GM18499 (cell line): Measurements from ENCODE around the gene PLCB4.

ENCODE experiments used
- ATAC-seq: cut with Tn5 transposase; IDR thresholded peaks from one replicate; pipeline ENCODE4 v1.9.1; 2021; ENCODE audit warnings: moderate number of reproducible peaks; ENCODE audit not compliant: insufficient read depth, unreplicated experiment

Gene PLCB4

DNA sequence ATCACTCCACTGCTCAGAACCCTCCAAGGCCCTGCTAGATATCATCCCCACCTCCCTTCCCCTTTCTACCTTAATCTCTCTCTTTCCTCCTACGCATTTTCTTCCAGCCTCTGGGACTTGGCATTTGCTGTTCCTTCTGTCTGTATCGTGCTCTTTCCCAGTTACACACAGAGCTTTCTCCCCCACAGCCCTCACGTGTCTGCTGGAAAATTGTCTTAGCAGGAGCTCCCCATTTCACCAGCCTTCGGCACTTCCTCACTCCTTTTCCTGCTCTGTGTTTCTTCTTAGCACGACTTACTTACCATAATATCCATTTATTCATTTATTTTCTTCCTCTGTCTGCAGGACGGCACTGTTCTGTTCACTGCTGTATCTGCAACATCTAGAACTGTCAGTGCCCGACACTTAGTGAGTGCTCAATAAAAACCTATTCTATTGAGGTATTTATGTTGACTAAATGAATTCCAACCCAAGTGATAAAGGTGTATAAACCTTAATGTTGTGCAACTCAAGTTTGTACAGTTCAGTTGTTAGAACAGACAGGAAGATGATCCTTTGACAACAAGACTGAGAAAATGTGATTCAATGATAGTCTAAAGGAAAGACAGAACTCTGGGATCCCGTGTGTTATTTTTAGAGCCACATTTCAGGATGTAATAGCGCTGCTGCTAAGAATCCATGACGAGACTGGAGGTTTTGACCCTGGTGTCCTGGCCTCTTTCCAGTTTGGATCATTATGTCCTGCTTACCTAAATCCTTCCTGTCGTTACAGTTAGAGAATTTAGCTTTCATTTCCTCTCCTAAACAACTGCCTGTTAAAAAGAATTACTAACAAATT, 275.4 kb downstream of the PLCB4 start:
- no peak for ATAC-seq

DNA sequence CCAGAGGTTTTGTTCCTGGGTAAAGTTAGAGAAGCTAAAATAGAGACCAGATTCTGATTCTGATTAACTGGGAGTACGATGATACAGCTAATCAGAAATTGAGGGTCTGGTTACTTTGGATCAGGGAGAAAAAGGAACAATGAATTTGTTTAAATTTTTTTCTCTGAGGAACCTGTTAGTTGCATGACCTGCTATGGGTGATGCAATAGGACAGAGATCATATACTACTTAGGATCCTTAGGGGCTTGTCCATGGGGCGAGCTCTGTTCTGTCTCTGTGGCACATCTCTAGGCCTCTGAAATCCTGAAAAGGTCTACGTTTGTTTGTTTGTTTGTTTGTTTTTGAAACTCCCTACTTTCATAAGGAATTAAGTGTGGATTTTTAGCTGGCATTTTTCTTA, 279.4 kb downstream of the PLCB4 start:
- no peak for ATAC-seq

DNA sequence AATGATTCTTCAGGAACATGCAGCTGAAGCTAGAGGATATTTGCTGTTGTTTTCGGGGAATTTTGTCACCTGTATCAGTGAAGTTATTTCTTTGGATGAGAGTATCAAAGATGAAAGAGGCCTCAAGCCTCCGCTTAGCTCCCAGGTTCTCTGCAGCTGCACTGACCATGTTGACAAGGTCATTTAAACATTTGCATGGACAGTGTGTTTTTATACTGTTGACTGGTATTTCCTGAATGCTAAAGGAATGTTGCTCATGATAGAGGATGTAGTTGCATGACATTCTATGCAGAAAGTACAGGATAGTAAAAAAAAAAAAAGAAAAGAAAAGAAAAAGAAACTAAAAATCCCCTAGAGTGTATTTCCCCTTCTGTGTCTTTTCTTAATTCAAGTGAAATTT, 279.9 kb downstream of the PLCB4 start:
- no peak for ATAC-seq

DNA sequence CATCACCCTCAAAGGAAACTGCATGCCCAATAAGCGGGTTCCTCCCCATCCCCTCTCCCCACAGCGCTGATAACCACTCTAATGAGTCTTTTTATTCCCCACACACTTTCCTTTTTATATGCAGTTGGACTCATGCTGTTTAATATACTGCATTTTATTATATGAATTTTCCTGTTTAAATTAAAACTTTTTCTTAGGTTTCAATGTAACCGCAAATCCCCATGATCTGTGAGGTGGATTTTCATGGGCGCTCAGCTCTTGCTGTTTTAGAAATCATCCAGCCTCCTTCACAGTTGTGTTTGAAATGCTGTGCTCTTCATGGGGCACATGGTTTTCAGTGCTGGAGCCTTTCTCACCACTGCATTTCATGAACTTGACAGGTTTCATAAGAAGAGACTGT, 280.4 kb downstream of the PLCB4 start:
- no peak for ATAC-seq

DNA sequence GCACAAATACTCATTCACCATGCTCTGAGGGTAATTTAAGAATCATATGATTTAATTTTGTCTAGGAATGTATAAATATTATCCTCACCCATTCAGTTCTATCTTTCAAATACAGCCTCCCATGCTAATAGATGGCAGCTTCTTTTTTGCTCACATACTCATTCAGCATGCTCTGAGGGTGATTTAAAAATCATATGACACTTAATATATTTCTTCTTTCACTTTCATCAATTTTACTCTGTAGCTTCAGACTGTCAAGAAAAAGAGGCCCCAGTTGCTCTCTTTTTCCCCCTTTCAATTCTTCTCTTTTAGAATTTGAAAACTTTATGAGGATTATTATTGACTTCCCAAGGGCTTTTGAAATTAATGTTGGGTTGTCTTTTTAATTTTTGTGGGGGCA, 283.9 kb downstream of the PLCB4 start:
- ATAC-seq = no peak

DNA sequence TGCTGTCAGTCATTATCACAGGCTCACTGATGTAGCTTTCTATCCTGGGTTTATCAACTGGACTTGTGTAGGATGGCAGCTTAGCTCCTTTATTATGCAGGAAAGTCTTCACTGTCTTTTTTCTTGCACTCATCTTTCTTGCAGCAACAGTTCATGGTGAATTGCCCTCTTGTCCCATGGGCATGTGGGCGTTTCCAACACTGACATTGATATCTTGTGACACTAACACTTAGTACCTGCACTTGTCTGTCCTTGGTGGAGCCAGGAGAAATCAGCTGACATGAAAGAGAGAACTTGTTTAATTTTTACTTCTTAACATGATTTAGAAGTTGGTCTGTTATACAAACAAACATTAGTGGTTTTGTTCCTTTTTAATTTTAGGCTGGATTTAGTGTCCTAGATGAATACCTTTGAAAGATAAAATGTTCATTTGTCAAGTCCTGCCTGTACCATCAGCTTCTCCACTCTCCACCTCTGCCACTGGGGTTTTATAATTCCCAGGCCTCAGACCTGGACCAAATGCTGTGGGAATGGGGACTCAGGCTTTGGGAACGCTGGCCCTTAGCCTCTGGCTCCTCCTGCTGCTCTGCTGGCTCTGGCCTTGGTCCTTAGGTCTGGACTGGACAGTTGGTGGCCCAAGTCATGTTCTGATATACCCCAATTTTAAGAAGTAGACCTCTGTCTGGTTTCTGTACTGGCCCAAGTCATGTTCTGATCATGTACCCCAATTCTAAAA, 284.5 kb downstream of the PLCB4 start:
- no peak for ATAC-seq

DNA sequence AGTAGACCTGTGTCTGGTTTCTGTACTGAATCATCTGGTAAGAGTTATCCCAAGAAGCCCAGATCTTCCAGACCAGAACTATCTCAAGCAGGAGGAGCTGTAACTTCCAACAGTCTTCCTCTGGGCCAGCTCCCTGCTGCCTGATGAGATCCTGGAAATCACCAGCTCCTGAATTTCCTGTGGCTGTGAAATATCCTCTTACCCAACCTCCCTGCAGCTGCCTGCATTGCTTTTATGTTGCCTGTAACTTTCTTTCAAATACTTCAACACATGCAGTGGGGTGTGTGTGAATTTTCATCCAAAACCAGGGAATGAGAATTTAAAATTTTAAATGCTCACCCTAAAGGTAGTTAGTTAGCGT, 285.0 kb downstream of the PLCB4 start:
- no peak for ATAC-seq

DNA sequence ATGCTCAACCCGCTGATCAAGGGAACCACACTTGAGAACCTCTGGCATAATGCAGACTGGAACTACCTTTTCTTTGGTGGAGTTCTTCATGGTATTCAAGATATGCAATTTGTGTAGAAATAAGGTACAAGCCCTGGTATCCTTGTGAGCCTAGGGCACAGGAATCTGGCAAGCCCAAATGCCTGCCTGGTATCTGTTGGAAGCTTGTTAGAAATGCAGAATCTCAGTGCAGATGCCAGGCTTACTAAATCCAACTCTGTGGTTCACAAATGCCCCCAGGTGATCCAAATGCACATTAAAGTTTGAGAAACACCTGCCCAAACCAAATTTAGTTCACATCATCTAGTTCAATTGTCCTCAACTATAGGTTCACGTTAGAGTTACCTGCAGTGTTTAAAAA, 285.7 kb downstream of the PLCB4 start:
- no peak for ATAC-seq

DNA sequence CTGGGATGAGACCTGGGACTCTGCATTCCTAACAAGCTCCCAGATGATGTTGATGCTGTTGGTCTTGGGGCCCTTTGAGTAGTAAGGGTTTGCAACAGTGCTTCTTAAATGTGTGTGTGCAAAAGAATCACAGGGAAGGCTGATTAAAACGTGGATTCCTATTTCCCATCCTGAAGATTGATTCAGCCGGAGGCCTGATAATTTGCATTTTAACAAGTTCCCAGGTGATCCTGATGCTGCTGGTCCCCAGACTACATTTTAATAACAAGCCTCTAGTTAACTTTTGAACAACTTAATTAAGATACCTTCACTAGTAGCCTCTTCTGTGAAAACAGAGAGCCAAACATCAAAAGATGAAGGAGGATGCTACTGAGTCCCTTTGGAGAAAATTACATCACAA, 289.1 kb downstream of the PLCB4 start:
- ATAC-seq = no peak

DNA sequence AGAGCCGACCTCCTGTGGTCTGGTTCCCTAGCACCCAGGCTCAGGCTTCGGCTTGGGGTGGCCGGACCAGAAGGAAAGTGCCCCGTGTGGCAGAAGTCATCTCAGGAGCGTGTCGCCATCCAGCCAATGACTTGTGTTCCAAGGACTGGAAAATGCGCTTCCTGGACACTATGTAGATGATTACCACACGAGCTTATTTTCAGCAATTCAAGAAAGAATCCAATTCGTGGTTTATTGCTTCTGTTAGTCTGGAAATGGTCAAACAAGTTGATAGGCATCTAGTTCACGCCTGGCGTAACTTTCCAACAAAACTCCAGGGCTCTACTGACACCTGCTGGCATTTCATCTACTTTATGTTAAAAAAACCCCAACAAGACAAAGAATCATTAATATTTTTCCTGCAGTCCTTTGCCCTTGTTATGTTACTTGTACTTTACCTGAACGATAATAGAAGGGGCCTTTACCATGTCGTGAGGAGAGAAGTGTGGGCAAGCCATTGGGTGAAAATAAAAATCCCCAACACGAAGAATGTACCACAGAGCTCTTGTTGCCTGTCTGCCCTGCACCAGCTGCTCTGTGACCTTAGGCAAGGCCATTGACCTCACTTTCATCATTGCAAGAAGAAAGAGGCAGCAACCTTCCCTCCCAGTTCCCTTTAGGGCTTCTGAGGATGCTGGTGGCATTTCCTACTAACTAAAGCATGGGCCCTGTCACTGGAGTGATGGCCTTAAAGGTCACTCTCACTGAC, 290.8 kb downstream of the PLCB4 start:
- no peak for ATAC-seq

DNA sequence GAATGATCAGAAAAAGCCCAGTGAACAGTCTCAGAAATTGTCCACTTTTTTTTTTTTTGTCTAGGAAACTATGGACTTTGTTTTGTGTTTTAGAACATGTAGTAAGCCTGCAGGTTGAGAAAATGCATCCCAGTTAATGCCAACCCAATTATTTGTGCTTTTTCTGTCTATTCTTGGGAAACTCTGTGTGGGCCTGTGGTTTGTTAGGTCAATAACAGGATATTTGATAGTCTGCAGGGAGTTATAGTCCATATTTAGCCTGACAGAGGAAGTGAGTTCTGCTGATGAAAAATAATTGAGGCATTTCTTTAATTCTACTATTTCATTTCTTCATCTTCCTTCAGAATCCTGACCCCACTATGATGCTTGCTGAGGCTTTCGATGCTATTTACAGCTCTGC, 291.5 kb downstream of the PLCB4 start:
- ATAC-seq = no peak

DNA sequence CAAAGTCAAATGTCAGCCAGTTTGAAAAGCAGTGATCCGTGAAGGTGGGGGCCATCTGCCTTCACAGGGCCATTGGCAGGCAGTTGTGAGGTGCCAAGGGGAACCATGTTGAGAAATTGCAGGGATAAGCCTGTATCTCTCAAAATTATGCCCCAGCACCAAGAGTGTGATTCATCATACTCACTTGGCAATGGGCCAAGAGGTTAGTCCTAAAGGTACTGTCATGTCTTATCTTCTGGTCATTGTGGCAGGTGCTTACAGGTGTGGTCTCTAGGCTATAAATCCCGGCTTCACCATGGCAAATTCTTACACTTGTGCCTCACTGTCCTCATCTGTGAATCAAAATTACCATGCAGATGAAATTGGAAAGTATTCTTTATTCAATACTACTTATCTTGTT, 294.8 kb downstream of the PLCB4 start:
- ATAC-seq = no peak

DNA sequence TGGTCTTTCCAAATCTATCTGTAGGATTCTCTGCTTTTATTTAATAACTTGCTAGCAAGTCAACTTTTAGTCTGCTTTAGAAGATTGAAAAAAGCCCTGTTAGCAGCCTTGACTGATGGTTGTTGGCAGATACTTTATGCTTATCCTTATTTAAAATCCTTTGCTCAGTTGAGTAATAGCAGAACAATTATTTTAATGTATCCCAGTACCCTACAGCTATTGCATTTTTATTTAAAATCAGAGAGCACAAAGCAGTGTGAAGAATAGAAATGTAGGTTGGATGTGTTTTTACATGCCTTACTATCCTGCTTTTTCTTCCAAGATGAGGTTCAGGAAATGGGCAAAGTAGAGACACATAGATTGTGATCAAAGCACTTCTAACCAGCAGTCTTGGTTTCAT, 298.4 kb downstream of the PLCB4 start:
- no peak for ATAC-seq

DNA sequence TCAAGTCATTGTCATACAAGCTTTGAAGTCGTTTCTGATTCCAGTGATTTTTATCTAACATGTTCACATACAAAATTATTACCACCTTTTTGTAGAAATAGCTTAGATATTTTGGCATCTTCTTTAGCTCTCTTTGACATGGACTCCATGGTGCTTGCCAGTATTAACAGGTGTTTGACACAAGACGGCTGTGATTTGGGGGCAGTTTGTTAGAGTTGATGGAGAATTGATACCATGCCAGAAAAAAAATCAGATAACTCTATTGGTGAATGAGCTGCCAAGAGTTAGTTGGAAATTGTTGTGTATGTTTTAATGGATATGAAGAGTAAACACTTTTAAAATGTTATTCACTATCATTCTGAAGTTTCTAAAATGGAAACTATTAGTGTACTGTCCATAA, 298.9 kb downstream of the PLCB4 start:
- no peak for ATAC-seq

DNA sequence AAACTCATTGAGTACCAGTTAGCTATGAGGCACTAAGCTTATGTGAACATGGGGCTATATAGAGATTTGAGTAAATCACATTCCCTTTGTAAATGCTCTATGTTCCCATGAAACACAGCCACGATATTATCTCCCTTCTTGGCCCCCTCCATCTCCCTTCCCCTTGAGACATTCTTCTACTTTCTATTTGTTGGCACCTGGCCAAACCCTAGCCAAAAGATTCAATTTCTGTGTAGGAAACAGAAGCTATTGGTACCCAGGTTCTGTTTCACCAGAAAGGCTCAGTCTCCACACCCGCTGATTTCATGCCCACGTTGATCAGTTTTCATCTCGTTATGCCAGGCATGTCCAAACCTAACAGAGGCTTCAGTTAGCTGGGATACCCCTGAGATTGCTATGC, 300.0 kb downstream of the PLCB4 start:
- ATAC-seq = no peak

DNA sequence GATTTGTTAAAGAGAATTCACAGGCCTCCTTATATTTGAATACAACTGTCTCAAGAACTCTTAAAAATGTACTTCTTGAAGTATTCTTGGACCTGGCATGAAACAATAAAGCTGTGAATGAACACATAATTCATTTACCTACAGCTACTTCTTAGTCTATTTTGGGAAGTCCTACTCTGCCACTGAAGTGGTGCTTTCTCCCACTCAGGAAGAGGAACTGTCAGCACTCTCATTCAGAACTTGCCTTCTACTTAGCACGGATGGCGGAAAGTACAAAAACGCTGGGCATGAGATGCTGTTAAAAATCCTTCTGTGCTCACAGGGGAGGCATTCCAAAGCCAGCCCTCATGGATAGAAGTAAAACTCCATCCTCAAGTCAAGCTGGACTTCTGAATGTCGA, 300.7 kb downstream of the PLCB4 start:
- no peak for ATAC-seq

DNA sequence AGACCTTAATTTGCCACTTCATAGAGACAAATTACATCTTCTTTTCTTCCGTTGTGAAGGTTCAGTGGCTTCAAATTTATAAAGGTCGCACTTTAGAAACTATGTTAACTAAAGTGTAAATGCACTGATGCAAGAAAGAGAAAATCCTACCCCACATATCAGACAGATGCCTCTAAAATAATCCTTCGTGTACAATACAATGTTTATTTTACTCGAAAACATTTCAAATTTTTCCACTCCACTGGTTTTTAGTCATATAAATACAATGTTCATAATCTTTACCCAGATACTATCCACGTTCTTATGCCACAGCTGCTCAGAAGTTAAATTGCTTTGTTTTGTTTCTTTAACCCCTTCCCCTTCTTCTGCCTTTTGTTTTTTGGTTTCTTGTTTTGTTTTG, 305.2 kb downstream of the PLCB4 start:
- ATAC-seq = no peak

DNA sequence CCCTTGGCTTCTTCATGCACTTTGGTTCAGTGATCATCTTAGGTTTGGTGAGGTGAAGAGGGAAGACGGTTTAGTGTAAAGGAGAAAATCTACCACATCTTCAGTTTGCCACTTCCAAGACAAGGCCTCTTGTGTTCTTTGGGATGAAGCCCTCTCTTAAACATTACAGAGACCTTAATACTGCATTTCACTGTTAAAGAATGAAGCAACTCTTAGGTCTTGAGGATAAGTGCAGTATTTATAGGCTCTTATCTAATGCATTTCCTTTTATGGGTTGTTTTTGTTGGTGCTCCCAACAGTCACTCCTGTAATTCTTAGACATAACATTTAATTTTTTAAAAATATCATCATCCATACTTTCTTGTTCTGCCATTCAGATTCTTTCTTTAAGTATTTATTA, 305.6 kb downstream of the PLCB4 start:
- no peak for ATAC-seq

DNA sequence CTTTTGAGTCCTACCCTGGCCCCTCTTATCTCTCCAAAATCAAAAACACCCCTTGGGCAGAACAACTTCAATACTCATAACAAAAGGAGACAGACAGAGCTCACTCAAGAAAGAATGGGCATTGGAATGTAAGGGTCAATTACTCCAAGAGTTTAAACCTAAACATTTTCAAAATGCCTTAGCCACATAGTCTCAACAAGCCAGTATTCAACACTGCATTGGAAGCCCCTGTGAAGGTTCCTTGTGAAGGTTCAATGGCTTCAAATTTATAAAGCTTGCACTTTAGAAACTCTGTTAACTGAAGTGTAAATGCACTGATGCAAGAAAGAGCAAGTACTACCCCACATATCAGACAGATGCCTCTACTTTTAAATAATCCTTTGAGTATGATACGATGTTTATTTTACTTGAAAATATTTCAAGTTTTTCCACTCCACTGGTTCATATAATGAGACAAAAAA, 306.4 kb downstream of the PLCB4 start:
- ATAC-seq = no peak

DNA sequence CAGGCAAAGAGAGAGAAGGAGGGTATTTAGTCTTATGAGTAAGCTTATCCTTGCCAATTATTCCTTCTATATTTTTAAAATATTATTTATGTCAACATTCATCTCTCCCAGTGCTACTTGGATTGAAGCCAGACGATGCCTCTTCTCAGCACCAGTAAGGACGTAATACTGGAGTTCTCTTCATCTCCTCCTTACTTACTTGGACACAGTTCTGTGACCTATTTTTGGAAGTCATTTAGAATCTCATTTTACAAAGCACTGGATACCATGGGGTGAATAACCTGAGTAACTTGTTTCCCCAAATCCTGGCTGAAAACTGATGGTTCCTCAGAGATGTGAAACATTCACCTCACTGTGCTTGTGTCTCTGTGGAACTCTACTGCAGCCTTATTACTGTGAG, 308.1 kb downstream of the PLCB4 start:
- ATAC-seq = no peak
